HepG2 (cell line): ENCODE measurements around the gene FBXO41. TPM values are rescaled to one million over a fixed set of nuclear protein-coding genes. Genes with fewer than 3 reads are reported as not detected.

Experiments used
- ATM ChIP-seq: fragments of 450-650 bp; IDR thresholded peaks from 2 replicates; pipeline ENCODE4 v1.7.1; 2017; ENCODE audit warnings: mild to moderate bottlenecking, borderline replicate concordance
- CHD2 ChIP-seq: IDR thresholded peaks from 2 replicates; pipeline ENCODE4 v1.6.1; 2011; ENCODE audit warnings: low read depth, low read length, improper control_type of control experiment
- EEA1 ChIP-seq: sonication (generic); formaldehyde crosslinking; IDR thresholded peaks from 2 replicates; pipeline ENCODE4 v1.5.1; 2020; ENCODE audit warnings: mild to moderate bottlenecking, missing genetic modification reagents, borderline replicate concordance
- MTF2 ChIP-seq: sonication (generic); formaldehyde crosslinking; IDR thresholded peaks from 2 replicates; pipeline ENCODE4 v1.5.0; 2020; ENCODE audit warnings: missing genetic modification reagents, borderline replicate concordance
- NRL ChIP-seq: sonication (generic); formaldehyde crosslinking; IDR thresholded peaks from 2 replicates; pipeline ENCODE4 v1.5.0; 2020; ENCODE audit warnings: missing genetic modification reagents, mild to moderate bottlenecking, moderate library complexity, borderline replicate concordance
- SYNCRIP ChIP-seq: fragments of 200-400 bp; formaldehyde crosslinking; IDR thresholded peaks from 2 replicates; pipeline ENCODE4 v1.6.1; 2018; ENCODE audit warnings: mild to moderate bottlenecking, low read depth, low read length; ENCODE audit not compliant: insufficient read depth
- ZNF17 ChIP-seq: sonication (generic); formaldehyde crosslinking; IDR thresholded peaks from 2 replicates; pipeline ENCODE4 v1.5.0; 2020; ENCODE audit warnings: mild to moderate bottlenecking, missing genetic modification reagents
- ZNF629 ChIP-seq: sonication (generic); formaldehyde crosslinking; conservative IDR thresholded peaks from 2 replicates; pipeline ENCODE4 v1.5.0; 2020; ENCODE audit warnings: missing genetic modification reagents
- polyA plus RNA-seq, 8 experiments: library from polyadenylated mRNA; depleted of rRNA in 3 of 8; stranded (reverse) in 7 of 8; unstranded in 1 of 8; fragments of >200 nt; fragmentation: Illumina TruSeq in 4 of 8; extraction: Trizol in 4 of 8; gene quantifications; 2 replicates each; pipeline versions ENCODE4 v1.2.1 to v1.2.3, GENCODE V29; 2011 to 2016; ENCODE audit warnings: low read depth in 4 of 8, missing spikeins in 1 of 8, mixed read lengths in 1 of 8; ENCODE audit not compliant: insufficient read depth in 1 of 8
- total RNA-seq, 5 experiments: library from RNA; depleted of rRNA; stranded (reverse); fragments of >200 nt; fragmentation: Illumina TruSeq; extraction: Trizol; gene quantifications; 2 replicates each; pipeline ENCODE4 v1.2.3, GENCODE V29; 2016; ENCODE audit warnings: low read depth in 1 of 5
- TF ChIP-seq, protein P1 (sequence below): sonication (generic); formaldehyde crosslinking; IDR thresholded peaks from 2 replicates; pipeline ENCODE4; 2020; ENCODE audit warnings: missing genetic modification reagents, mild to moderate bottlenecking, borderline replicate concordance
- TF ChIP-seq, protein P2 (sequence below): sonication (generic); formaldehyde crosslinking; IDR thresholded peaks from 2 replicates; pipeline ENCODE4 v1.4.0; 2020; ENCODE audit warnings: missing genetic modification reagents
- TF ChIP-seq, protein P3 (sequence below): sonication (generic); formaldehyde crosslinking; IDR thresholded peaks from 2 replicates; pipeline ENCODE4 v1.8.1; 2023; ENCODE audit warnings: mild to moderate bottlenecking, inconsistent platforms, moderate library complexity, missing genetic modification reagents, borderline replicate concordance
- TF ChIP-seq, protein P4 (sequence below): sonication (generic); formaldehyde crosslinking; conservative IDR thresholded peaks from 2 replicates; pipeline ENCODE4 v1.8.0; 2022; ENCODE audit warnings: mild to moderate bottlenecking, moderate library complexity, missing genetic modification reagents
- TF ChIP-seq, protein P5 (sequence below): IDR thresholded peaks from 2 replicates; pipeline ENCODE4 v1.6.1; 2016; ENCODE audit warnings: low read depth, control low read depth
- TF ChIP-seq, protein P6 (sequence below): sonication (generic); formaldehyde crosslinking; IDR thresholded peaks from 2 replicates; pipeline ENCODE4 v1.8.0; 2022; ENCODE audit warnings: mild to moderate bottlenecking, missing genetic modification reagents; ENCODE audit not compliant: insufficient replicate concordance
- TF ChIP-seq, protein P7 (sequence below): sonication (generic); formaldehyde crosslinking; IDR thresholded peaks from 2 replicates; pipeline ENCODE4 v1.4.0; 2020; ENCODE audit warnings: missing genetic modification reagents

Gene FBXO41
- total and polyA plus RNA-seq, 2 of the 13 experiments (the other 11 are each of a cell fraction or from before 2014, with no cell fraction given), result 4.2 to 10.3 TPM

DNA sequence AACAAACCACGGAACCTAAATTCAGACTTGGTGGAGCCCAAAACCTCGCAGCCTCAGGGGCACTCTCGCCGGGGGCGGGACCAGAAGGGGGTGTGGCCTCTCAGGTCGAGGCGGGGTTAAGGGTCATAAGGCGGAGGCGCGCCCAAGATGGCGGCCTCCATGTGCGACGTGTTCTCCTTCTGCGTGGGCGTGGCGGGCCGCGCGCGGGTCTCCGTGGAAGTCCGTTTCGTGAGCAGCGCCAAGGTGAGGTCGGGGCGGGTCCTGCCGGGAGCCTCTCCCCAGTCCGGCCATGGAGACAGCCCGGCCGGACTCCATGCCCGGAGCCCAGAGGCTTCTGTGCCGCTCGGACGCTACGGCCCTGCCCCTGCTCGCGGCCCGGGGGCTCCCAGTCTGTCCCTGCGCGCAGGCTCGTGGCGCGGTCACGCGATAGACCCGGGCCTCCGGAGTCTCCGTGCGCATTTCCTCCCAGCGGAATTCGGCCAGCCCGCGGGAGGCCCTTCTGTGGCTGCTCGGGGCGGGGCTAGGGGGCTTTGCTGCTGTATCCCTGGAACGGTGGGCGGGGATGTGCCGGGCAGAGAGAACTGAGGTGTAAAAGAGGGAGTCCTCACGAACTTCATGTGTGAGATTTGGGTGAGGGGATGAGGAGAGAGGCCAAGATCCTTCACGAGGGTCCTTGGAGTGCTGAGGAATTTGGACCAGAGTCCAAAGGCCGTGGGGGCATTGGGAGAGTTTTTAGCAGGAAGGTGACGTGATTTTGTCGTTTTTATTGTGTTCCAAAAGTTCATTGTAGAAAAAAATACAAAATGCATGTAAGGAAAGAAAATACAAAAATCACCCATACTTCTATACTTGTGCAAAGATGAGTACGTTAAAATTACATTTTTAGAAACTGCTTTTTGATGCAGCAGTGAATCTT is 69.9 kb downstream of the FBXO41 start, which contains the start of gene SMYD5 (continued):
- TF ChIP-seq, protein P1, sequence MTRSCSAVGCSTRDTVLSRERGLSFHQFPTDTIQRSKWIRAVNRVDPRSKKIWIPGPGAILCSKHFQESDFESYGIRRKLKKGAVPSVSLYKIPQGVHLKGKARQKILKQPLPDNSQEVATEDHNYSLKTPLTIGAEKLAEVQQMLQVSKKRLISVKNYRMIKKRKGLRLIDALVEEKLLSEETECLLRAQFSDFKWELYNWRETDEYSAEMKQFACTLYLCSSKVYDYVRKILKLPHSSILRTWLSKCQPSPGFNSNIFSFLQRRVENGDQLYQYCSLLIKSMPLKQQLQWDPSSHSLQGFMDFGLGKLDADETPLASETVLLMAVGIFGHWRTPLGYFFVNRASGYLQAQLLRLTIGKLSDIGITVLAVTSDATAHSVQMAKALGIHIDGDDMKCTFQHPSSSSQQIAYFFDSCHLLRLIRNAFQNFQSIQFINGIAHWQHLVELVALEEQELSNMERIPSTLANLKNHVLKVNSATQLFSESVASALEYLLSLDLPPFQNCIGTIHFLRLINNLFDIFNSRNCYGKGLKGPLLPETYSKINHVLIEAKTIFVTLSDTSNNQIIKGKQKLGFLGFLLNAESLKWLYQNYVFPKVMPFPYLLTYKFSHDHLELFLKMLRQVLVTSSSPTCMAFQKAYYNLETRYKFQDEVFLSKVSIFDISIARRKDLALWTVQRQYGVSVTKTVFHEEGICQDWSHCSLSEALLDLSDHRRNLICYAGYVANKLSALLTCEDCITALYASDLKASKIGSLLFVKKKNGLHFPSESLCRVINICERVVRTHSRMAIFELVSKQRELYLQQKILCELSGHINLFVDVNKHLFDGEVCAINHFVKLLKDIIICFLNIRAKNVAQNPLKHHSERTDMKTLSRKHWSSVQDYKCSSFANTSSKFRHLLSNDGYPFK (CRISPR knock-in tag), result peak; percentile 91
- TF ChIP-seq, protein P2, sequence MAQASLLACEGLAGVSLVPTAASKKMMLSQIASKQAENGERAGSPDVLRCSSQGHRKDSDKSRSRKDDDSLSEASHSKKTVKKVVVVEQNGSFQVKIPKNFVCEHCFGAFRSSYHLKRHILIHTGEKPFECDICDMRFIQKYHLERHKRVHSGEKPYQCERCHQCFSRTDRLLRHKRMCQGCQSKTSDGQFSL (CRISPR knock-in tag), result no peak
- TF ChIP-seq ZNF629 (CRISPR knock-in tag) (no peak), ATM (no peak), EEA1 (CRISPR knock-in tag) (no peak), CHD2 (peak; percentile 88), MTF2 (CRISPR knock-in tag) (peak; percentile 87; the same call in 1 of the 2 replicates), SYNCRIP (no peak), ZNF17 (no peak), NRL (CRISPR knock-in tag) (0 out of 2 replicates have a peak, but pooled peaks have one; percentile 61)
- TF ChIP-seq, protein P3, sequence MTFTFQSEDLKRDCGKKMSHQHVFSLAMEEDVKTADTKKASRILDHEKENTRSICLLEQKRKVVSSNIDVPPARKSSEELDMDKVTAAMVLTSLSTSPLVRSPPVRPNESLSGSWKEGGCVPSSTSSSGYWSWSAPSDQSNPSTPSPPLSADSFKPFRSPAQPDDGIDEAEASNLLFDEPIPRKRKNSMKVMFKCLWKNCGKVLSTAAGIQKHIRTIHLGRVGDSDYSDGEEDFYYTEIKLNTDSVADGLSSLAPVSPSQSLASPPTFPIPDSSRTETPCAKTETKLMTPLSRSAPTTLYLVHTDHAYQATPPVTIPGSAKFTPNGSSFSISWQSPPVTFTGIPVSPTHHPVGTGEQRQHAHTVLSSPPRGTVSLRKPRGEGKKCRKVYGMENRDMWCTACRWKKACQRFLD (CRISPR knock-in tag), result peak; percentile 93; the same call in 1 of the 2 replicates
- TF ChIP-seq, protein P4, sequence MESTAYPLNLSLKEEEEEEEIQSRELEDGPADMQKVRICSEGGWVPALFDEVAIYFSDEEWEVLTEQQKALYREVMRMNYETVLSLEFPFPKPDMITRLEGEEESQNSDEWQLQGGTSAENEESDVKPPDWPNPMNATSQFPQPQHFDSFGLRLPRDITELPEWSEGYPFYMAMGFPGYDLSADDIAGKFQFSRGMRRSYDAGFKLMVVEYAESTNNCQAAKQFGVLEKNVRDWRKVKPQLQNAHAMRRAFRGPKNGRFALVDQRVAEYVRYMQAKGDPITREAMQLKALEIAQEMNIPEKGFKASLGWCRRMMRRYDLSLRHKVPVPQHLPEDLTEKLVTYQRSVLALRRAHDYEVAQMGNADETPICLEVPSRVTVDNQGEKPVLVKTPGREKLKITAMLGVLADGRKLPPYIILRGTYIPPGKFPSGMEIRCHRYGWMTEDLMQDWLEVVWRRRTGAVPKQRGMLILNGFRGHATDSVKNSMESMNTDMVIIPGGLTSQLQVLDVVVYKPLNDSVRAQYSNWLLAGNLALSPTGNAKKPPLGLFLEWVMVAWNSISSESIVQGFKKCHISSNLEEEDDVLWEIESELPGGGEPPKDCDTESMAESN (CRISPR knock-in tag), result peak; percentile 94
- TF ChIP-seq, protein P5, sequence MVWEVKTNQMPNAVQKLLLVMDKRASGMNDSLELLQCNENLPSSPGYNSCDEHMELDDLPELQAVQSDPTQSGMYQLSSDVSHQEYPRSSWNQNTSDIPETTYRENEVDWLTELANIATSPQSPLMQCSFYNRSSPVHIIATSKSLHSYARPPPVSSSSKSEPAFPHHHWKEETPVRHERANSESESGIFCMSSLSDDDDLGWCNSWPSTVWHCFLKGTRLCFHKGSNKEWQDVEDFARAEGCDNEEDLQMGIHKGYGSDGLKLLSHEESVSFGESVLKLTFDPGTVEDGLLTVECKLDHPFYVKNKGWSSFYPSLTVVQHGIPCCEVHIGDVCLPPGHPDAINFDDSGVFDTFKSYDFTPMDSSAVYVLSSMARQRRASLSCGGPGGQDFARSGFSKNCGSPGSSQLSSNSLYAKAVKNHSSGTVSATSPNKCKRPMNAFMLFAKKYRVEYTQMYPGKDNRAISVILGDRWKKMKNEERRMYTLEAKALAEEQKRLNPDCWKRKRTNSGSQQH (CRISPR knock-in tag), result 0 out of 2 replicates have a peak, but pooled peaks have one; percentile 56
- TF ChIP-seq, protein P6, sequence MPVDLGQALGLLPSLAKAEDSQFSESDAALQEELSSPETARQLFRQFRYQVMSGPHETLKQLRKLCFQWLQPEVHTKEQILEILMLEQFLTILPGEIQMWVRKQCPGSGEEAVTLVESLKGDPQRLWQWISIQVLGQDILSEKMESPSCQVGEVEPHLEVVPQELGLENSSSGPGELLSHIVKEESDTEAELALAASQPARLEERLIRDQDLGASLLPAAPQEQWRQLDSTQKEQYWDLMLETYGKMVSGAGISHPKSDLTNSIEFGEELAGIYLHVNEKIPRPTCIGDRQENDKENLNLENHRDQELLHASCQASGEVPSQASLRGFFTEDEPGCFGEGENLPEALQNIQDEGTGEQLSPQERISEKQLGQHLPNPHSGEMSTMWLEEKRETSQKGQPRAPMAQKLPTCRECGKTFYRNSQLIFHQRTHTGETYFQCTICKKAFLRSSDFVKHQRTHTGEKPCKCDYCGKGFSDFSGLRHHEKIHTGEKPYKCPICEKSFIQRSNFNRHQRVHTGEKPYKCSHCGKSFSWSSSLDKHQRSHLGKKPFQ (CRISPR knock-in tag), result peak; percentile 13
- TF ChIP-seq, protein P7, sequence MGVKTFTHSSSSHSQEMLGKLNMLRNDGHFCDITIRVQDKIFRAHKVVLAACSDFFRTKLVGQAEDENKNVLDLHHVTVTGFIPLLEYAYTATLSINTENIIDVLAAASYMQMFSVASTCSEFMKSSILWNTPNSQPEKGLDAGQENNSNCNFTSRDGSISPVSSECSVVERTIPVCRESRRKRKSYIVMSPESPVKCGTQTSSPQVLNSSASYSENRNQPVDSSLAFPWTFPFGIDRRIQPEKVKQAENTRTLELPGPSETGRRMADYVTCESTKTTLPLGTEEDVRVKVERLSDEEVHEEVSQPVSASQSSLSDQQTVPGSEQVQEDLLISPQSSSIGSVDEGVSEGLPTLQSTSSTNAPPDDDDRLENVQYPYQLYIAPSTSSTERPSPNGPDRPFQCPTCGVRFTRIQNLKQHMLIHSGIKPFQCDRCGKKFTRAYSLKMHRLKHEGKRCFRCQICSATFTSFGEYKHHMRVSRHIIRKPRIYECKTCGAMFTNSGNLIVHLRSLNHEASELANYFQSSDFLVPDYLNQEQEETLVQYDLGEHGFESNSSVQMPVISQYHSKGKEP, result no peak; the same call in none of the 2 replicates
